K562 (cell line): ENCODE data around the gene MVD. TPM values are rescaled to one million over a fixed set of nuclear protein-coding genes. Genes with fewer than 3 reads are reported as not detected.

Experiments
- CBFA2T3 ChIP-seq: fragments of 450-650 bp; IDR thresholded peaks from 2 replicates; pipeline ENCODE4 v1.6.1; 2017
- ERF ChIP-seq: fragments of 450-650 bp; formaldehyde crosslinking; IDR thresholded peaks from 2 replicates; pipeline ENCODE4 v1.4.0; 2020; ENCODE audit warnings: mild to moderate bottlenecking, mixed read lengths
- ETV5 ChIP-seq: sonication (generic); formaldehyde crosslinking; IDR thresholded peaks from 2 replicates; pipeline ENCODE4 v1.4.0; 2020; ENCODE audit warnings: low read depth, mild to moderate bottlenecking, missing genetic modification reagents
- FOXM1 ChIP-seq, 2 experiments: fragments of 450-650 bp in 1 of 2; sonication (generic) in 1 of 2; formaldehyde crosslinking in 1 of 2; IDR thresholded peaks; 2 replicates each; pipeline versions ENCODE4 v1.6.1 to v1.9.0; 2017 to 2022; ENCODE audit warnings: low read depth in 2 of 2, mild to moderate bottlenecking in 2 of 2, missing genetic modification reagents in 1 of 2, moderate library complexity in 1 of 2
- FOXP1 ChIP-seq: sonication (generic); formaldehyde crosslinking; IDR thresholded peaks from 2 replicates; pipeline ENCODE4 v1.8.0; 2022; ENCODE audit warnings: mild to moderate bottlenecking, missing genetic modification reagents
- HDAC8 ChIP-seq: fragments of 450-650 bp; IDR thresholded peaks from 2 replicates; pipeline ENCODE4 v1.6.1; 2016; ENCODE audit warnings: mild to moderate bottlenecking, missing genetic modification characterization, moderate library complexity, missing compliant biosample characterization
- HIVEP1 ChIP-seq: fragments of 250-450 bp; sonication (Bioruptor Pico); IDR thresholded peaks from 2 replicates; pipeline ENCODE4 v1.4.0; 2020; ENCODE audit warnings: mild to moderate bottlenecking
- HLTF ChIP-seq: fragments of 450-650 bp; IDR thresholded peaks from 2 replicates; pipeline ENCODE4 v1.6.1; 2016
- HNRNPL ChIP-seq: fragments of 200-400 bp; formaldehyde crosslinking; IDR thresholded peaks from 2 replicates; pipeline ENCODE4 v1.6.1; 2017; ENCODE audit warnings: low read depth, mild to moderate bottlenecking, low read length
- JUNB ChIP-seq: fragments of 450-650 bp; formaldehyde crosslinking; conservative IDR thresholded peaks from 2 replicates; pipeline ENCODE4 v1.4.0; 2020; ENCODE audit warnings: mild to moderate bottlenecking
- KLF16 ChIP-seq: IDR thresholded peaks from 2 replicates; pipeline ENCODE4 v1.6.1; 2016; ENCODE audit warnings: antibody characterized with exemption
- MAFG ChIP-seq: fragments of 450-650 bp; conservative IDR thresholded peaks from 2 replicates; pipeline ENCODE4 v1.6.1; 2016; ENCODE audit warnings: missing genetic modification characterization, missing compliant biosample characterization
- NFRKB ChIP-seq: fragments of 450-650 bp; IDR thresholded peaks from 2 replicates; pipeline ENCODE4 v1.6.1; 2016; ENCODE audit warnings: low read depth
- NRF1 ChIP-seq, 2 experiments: fragments of 450-650 bp; IDR thresholded peaks in 1 of 2; conservative IDR thresholded peaks in 1 of 2; 2 replicates each; pipeline ENCODE4 v1.6.1; 2014; ENCODE audit warnings: mild to moderate bottlenecking in 2 of 2
- PHF20 ChIP-seq: fragments of 450-650 bp; IDR thresholded peaks from 2 replicates; pipeline ENCODE4 v1.6.1; 2018; ENCODE audit not compliant: partially characterized antibody
- PHF8 ChIP-seq: fragments of 200-600 bp; sonication (generic); IDR thresholded peaks from 2 replicates; pipeline ENCODE4 v1.6.1; 2012; ENCODE audit warnings: mixed run types, mild to moderate bottlenecking, inconsistent platforms, low read length, moderate library complexity, borderline replicate concordance
- PTBP1 ChIP-seq: fragments of 200-400 bp; formaldehyde crosslinking; IDR thresholded peaks from 2 replicates; pipeline ENCODE4 v1.6.1; 2017; ENCODE audit warnings: low read depth, low read length
- SMAD1 ChIP-seq: fragments of 150-350 bp; IDR thresholded peaks from 2 replicates; pipeline ENCODE4 v1.6.1; 2014; ENCODE audit warnings: low read length, low read depth; ENCODE audit not compliant: partially characterized antibody
- TCF15 ChIP-seq: fragments of 250-450 bp; sonication (Bioruptor Pico); IDR thresholded peaks from 2 replicates; pipeline ENCODE4 v1.8.0; 2022; ENCODE audit warnings: moderate library complexity, mild to moderate bottlenecking, inconsistent platforms
- TOE1 ChIP-seq, 2 experiments: fragments of 450-650 bp in 1 of 2; sonication (generic) in 1 of 2; formaldehyde crosslinking in 1 of 2; IDR thresholded peaks; 2 replicates each; pipeline versions ENCODE4 v1.7.1 to v1.8.0; 2016 to 2022; ENCODE audit warnings: borderline replicate concordance in 2 of 2, mild to moderate bottlenecking in 2 of 2, antibody characterized with exemption in 1 of 2, inconsistent platforms in 1 of 2, low read depth in 1 of 2, missing genetic modification reagents in 1 of 2, moderate library complexity in 1 of 2
- ZBTB43 ChIP-seq: sonication (generic); formaldehyde crosslinking; IDR thresholded peaks from 2 replicates; pipeline ENCODE4 v1.8.0; 2023; ENCODE audit warnings: mild to moderate bottlenecking, missing genetic modification reagents
- ZFX ChIP-seq: sonication (generic); formaldehyde crosslinking; IDR thresholded peaks from 2 replicates; pipeline ENCODE4 v1.8.0; 2022; ENCODE audit warnings: mild to moderate bottlenecking, missing genetic modification reagents, moderate library complexity
- ZNF133 ChIP-seq: fragments of 250-450 bp; sonication (Bioruptor Pico); IDR thresholded peaks from 2 replicates; pipeline ENCODE4 v1.4.0; 2020; ENCODE audit warnings: mild to moderate bottlenecking
- ZNF583 ChIP-seq: fragments of 250-450 bp; sonication (Bioruptor Pico); IDR thresholded peaks from 2 replicates; pipeline ENCODE4 v1.4.0; 2020
- polyA plus RNA-seq, 8 experiments: library from polyadenylated mRNA; depleted of rRNA in 4 of 8; stranded (reverse) in 5 of 8; unstranded in 3 of 8; fragments of >200 nt; fragmentation: Nextera tagmentation in 2 of 8; fragmentation: Illumina TruSeq in 1 of 8; extraction: Ambion mirVana in 2 of 8; extraction: Trizol in 1 of 8; gene quantifications; 2 replicates each; pipeline versions ENCODE4 v1.2.1 to v1.2.3, GENCODE V29; 2011 to 2014; ENCODE audit warnings: inconsistent platforms in 1 of 8, missing spikeins in 1 of 8
- total RNA-seq, 7 experiments: library from RNA; depleted of rRNA in 6 of 7; stranded (reverse); fragments of >200 nt in 6 of 7; fragmentation: Illumina TruSeq in 2 of 7; extraction: Trizol in 2 of 7; gene quantifications; 2 replicates each; pipeline versions ENCODE4 v1.2.1 to v1.2.3, GENCODE V29; 2011 to 2021; ENCODE audit warnings: low replicate concordance in 1 of 7

Gene MVD
- total and polyA plus RNA-seq, 9 of the 15 experiments (the other 6 are each of a cell fraction or from before 2014, with no cell fraction given) = 12.2 to 141 (median 45.3) TPM

GRCh38 chr16:88706229-88706964 lies 43.5 kb upstream of the MVD start, which contains the start of the genes CTU2 and RNF166 (continued):
- TF ChIP-seq FOXM1 (IDR thresholded peaks at IDR 0.05; ENCODE audit: low read depth) (no peak), FOXM1 (CRISPR knock-in tag; IDR thresholded peaks at IDR 0.05; ENCODE audit: low read depth) (0 out of 2 replicates have a peak, but pooled peaks have one; percentile 49), ZFX (CRISPR knock-in tag) (peak; percentile 82), TOE1 (IDR thresholded peaks at IDR 0.05; ENCODE audit: borderline replicate concordance) (no peak), TOE1 (CRISPR knock-in tag; IDR thresholded peaks at IDR 0.05; ENCODE audit: borderline replicate concordance, low read depth) (0 out of 2 replicates have a peak, but pooled peaks have one; percentile 36), HNRNPL (peak; percentile 77), PTBP1 (no peak), PHF20 (peak; percentile 95), ETV5 (peak; percentile 24; the same call in 1 of the 2 replicates), SMAD1 (peak; percentile 30), MAFG (no peak), TCF15 (CRISPR knock-in tag) (peak; percentile 46; the same call in 1 of the 2 replicates), HIVEP1 (CRISPR knock-in tag) (peak; percentile 83), HLTF (no peak), NRF1 (conservative IDR thresholded peaks at IDR 0.05 in 1 of 2, IDR thresholded peaks at IDR 0.05 in 1 of 2) (peak in 1 of 2 experiments; percentile 56; a peak in 2 of 4 replicates), PHF8 (peak; percentile 88; the same call in 1 of the 2 replicates), NFRKB (no peak), ZNF583 (CRISPR knock-in tag) (peak; percentile 68; the same call in 1 of the 2 replicates), ZNF133 (CRISPR knock-in tag) (0 out of 2 replicates have a peak, but pooled peaks have one; percentile 20), ZBTB43 (peak; percentile 41; the same call in 1 of the 2 replicates), KLF16 (no peak), CBFA2T3 (no peak), HDAC8 (tag) (0 out of 2 replicates have a peak, but pooled peaks have one; percentile 60), JUNB (CRISPR knock-in tag) (peak; percentile 95), ERF (CRISPR knock-in tag) (peak; percentile 92), FOXP1 (CRISPR knock-in tag) (peak; percentile 59; the same call in 1 of the 2 replicates)
